H9 (cell line): ENCODE measurements around the gene CACNA2D3. TPM values are rescaled to one million over a fixed set of nuclear protein-coding genes. Genes with fewer than 3 reads are reported as not detected.

ENCODE experiments used
- DNase-seq: peaks from one replicate; pipeline ENCODE4 v3.0.0-alpha.2; 2017
- H2AFZ ChIP-seq: one replicate; pipeline ENCODE4 v1.6.1; 2013; ENCODE audit warnings: mild to moderate bottlenecking, low read length, control low read depth, moderate library complexity
- H2AK5ac ChIP-seq: 2 replicates; pipeline ENCODE4 v1.6.1; 2013; ENCODE audit warnings: low read length, control low read depth, mixed read lengths; ENCODE audit not compliant: insufficient read length
- H2BK120ac ChIP-seq: one replicate; pipeline ENCODE4 v1.6.1; 2013; ENCODE audit warnings: low read depth, mild to moderate bottlenecking, low read length, control low read depth, inconsistent platforms; ENCODE audit not compliant: poor library complexity, severe bottlenecking
- H2BK12ac ChIP-seq: 2 replicates; pipeline ENCODE4 v1.6.1; 2013; ENCODE audit warnings: low read length, control low read depth, mixed read lengths, low read depth; ENCODE audit not compliant: insufficient read length
- H2BK15ac ChIP-seq: 2 replicates; pipeline ENCODE4 v1.6.1; 2013; ENCODE audit warnings: low read depth, low read length, control low read depth
- H2BK20ac ChIP-seq: one replicate; pipeline ENCODE4 v1.6.1; 2013; ENCODE audit warnings: low read depth, mild to moderate bottlenecking, low read length, control low read depth, inconsistent platforms; ENCODE audit not compliant: poor library complexity, severe bottlenecking
- H2BK5ac ChIP-seq: 2 replicates; pipeline ENCODE4 v1.6.1; 2013; ENCODE audit warnings: low read length, control low read depth, mixed read lengths; ENCODE audit not compliant: insufficient read length
- H3K14ac ChIP-seq: 2 replicates; pipeline ENCODE4 v1.6.1; 2013; ENCODE audit warnings: low read length, control low read depth; ENCODE audit not compliant: insufficient read depth
- H3K18ac ChIP-seq: 2 replicates; pipeline ENCODE4 v1.6.1; 2013; ENCODE audit warnings: low read depth, mild to moderate bottlenecking, mixed read lengths, low read length, control low read depth; ENCODE audit not compliant: insufficient read length
- H3K23ac ChIP-seq: 2 replicates; pipeline ENCODE4 v1.6.1; 2013; ENCODE audit warnings: low read length, control low read depth, mixed read lengths, low read depth; ENCODE audit not compliant: insufficient read length
- H3K23me2 ChIP-seq: 2 replicates; pipeline ENCODE4 v1.6.1; 2013; ENCODE audit warnings: low read depth, mild to moderate bottlenecking, mixed read lengths, low read length, control low read depth; ENCODE audit not compliant: insufficient read length, poor library complexity, severe bottlenecking
- H3K27ac ChIP-seq: 2 replicates; pipeline ENCODE4 v1.5.1; 2013; ENCODE audit warnings: low read length, control low read depth, mixed read lengths, low read depth; ENCODE audit not compliant: insufficient read length
- H3K27me3 ChIP-seq: 2 replicates; pipeline ENCODE4 v1.6.1; 2013; ENCODE audit warnings: low read length, control low read depth, inconsistent platforms; ENCODE audit not compliant: insufficient read depth
- H3K4ac ChIP-seq: 2 replicates; pipeline ENCODE4 v1.6.1; 2013; ENCODE audit warnings: low read depth, mild to moderate bottlenecking, control low read depth, inconsistent platforms, low read length, moderate library complexity
- H3K4me1 ChIP-seq: 2 replicates; pipeline ENCODE4 v1.6.1; 2013; ENCODE audit warnings: low read length, control low read depth, inconsistent platforms; ENCODE audit not compliant: insufficient read depth
- H3K4me2 ChIP-seq: 2 replicates; pipeline ENCODE4 v1.6.1; 2013; ENCODE audit warnings: low read length, control low read depth, mixed read lengths; ENCODE audit not compliant: insufficient read length, insufficient read depth
- H3K56ac ChIP-seq: 2 replicates; pipeline ENCODE4 v1.6.1; 2013; ENCODE audit warnings: low read depth, mild to moderate bottlenecking, mixed read lengths, low read length, control low read depth; ENCODE audit not compliant: insufficient read length
- H3K79me1 ChIP-seq: 2 replicates; pipeline ENCODE4 v1.6.1; 2013; ENCODE audit warnings: low read depth, mild to moderate bottlenecking, moderate library complexity, low read length, control low read depth, inconsistent platforms; ENCODE audit not compliant: insufficient read depth, poor library complexity, severe bottlenecking
- H3K79me2 ChIP-seq: 2 replicates; pipeline ENCODE4 v1.6.1; 2013; ENCODE audit warnings: low read length, control low read depth, inconsistent platforms; ENCODE audit not compliant: insufficient read depth
- H3K9ac ChIP-seq: 2 replicates; pipeline ENCODE4 v1.6.1; 2013; ENCODE audit warnings: low read length, control low read depth, mixed read lengths; ENCODE audit not compliant: insufficient read length; ENCODE audit errors: extremely low read depth
- H3K9me3 ChIP-seq: one replicate; pipeline ENCODE4 v1.6.1; 2013; ENCODE audit warnings: low read depth, low read length, inconsistent platforms; ENCODE audit not compliant: control insufficient read depth
- H3T11ph ChIP-seq: one replicate; pipeline ENCODE4 v1.6.1; 2013; ENCODE audit warnings: mild to moderate bottlenecking, low read length, control low read depth, inconsistent platforms
- H4K20me1 ChIP-seq: one replicate; pipeline ENCODE4 v1.6.1; 2013; ENCODE audit not compliant: control insufficient read depth, insufficient read length, insufficient read depth
- H4K5ac ChIP-seq: 2 replicates; pipeline ENCODE4 v1.6.1; 2013; ENCODE audit warnings: low read depth, mild to moderate bottlenecking, mixed read lengths, low read length, control low read depth; ENCODE audit not compliant: insufficient read length
- H4K8ac ChIP-seq: replicated peaks from 2 replicates; pipeline ENCODE4 v1.6.1; 2013; ENCODE audit warnings: low read length, control low read depth, mixed read lengths, low read depth; ENCODE audit not compliant: insufficient read length
- H4K91ac ChIP-seq: 2 replicates; pipeline ENCODE4 v1.6.1; 2013; ENCODE audit warnings: low read depth, mild to moderate bottlenecking, moderate library complexity, mixed read lengths, low read length, control low read depth; ENCODE audit not compliant: insufficient read length
- H3K27ac Mint-ChIP-seq, 3 experiments: 2 replicates in 2 of 3; 3 replicates in 1 of 3; pipeline ENCODE4 v1.8.0; 2020 to 2021; ENCODE audit warnings: mixed read lengths in 3 of 3, mild to moderate bottlenecking in 1 of 3, moderate library complexity in 1 of 3
- H3K27me3 Mint-ChIP-seq: 2 replicates; pipeline ENCODE4 v1.8.0; 2021; ENCODE audit warnings: low read depth, mild to moderate bottlenecking, moderate library complexity, mixed read lengths
- H3K36me3 Mint-ChIP-seq, 3 experiments: 2 replicates in 2 of 3; 3 replicates in 1 of 3; pipeline ENCODE4 v1.8.0; 2020 to 2021; ENCODE audit warnings: low read depth in 3 of 3, mixed read lengths in 3 of 3; ENCODE audit not compliant: insufficient read depth in 1 of 3
- H3K4me1 Mint-ChIP-seq, 2 experiments: 2 replicates each; pipeline ENCODE4 v1.8.0; 2020; ENCODE audit warnings: mixed read lengths in 2 of 2
- H3K4me3 Mint-ChIP-seq, 2 experiments: 2 replicates in 1 of 2; 3 replicates in 1 of 2; pipeline ENCODE4 v1.8.0; 2020 to 2021; ENCODE audit warnings: mild to moderate bottlenecking in 2 of 2, mixed read lengths in 2 of 2, moderate library complexity in 1 of 2
- H3K9me3 Mint-ChIP-seq, 2 experiments: 2 replicates in 1 of 2; 3 replicates in 1 of 2; pipeline ENCODE4 v1.8.0; 2020; ENCODE audit warnings: mild to moderate bottlenecking in 2 of 2, mixed read lengths in 2 of 2, moderate library complexity in 1 of 2
- CTCF ChIP-seq: fragments of 200-600 bp; sonication (generic); conservative IDR thresholded peaks from 3 replicates; pipeline ENCODE4 v1.8.0; 2021; ENCODE audit warnings: antibody characterized with exemption, mild to moderate bottlenecking
- WGBS: extraction: QIAGEN DNeasy Blood & Tissue Kit; methylation state at CpG from one replicate; pipeline ENCODE4 v1.1.7; 2013; ENCODE audit warnings: missing lambda C conversion rate, low lambda C conversion rate, mixed read lengths; ENCODE audit not compliant: insufficient read length; ENCODE audit errors: extremely low coverage; 5-methylcytosine and 5-hydroxymethylcytosine counted together
- total RNA-seq: library from RNA; stranded (reverse); gene quantifications from 2 replicates; pipeline ENCODE4 v1.2.1, GENCODE V29; 2021

The CACNA2D3 gene
- total RNA-seq, 1 experiment from 2014 or later: 3.2 TPM

GRCh38 chr3:54228806-54229205 is 106.5 kb downstream of the CACNA2D3 start:
- Histone ChIP-seq H2BK5ac (no peak overlapping the region), H2BK120ac (no peak overlapping the region), H3K18ac (no peak overlapping the region), H3K4ac (no peak overlapping the region), H3K9ac (no peak overlapping the region), H3T11ph (no peak overlapping the region), H4K91ac (no peak overlapping the region), H4K5ac (no peak overlapping the region), H2AK5ac (no peak overlapping the region), H3K23ac (no peak overlapping the region), H3K9me3 (no peaks in the 10 kb centered on the region), H2BK12ac (no peak overlapping the region), H3K14ac (no peak overlapping the region), H3K79me1 (no peaks in the 10 kb centered on the region), H3K4me1 (no peaks in the 10 kb centered on the region), H3K27me3 (no peaks in the 10 kb centered on the region), H2AFZ (no peak overlapping the region), H4K20me1 (no peaks in the 10 kb centered on the region), H2BK15ac (no peak overlapping the region), H3K79me2 (no peaks in the 10 kb centered on the region), H3K56ac (no peak overlapping the region), H3K27ac (no peak overlapping the region), H4K8ac (no peak overlapping the region), H3K4me2 (no peak overlapping the region), H2BK20ac (no peak overlapping the region), H3K23me2 (no peaks in the 10 kb centered on the region)
- Mint-ChIP-seq H3K4me1 (peaks cover 9 to 11% of the 10 kb centered on the region in 2 experiments; a peak in 3 of 4 replicates), H3K36me3 (no peaks in the 10 kb centered on the region), H3K27ac (0 out of 7 replicates have a peak overlapping the region, but pooled peaks of 1 of the 3 experiments have one; percentile 46), H3K27me3 (no peaks in the 10 kb centered on the region; the same call in 1 of the 2 replicates), H3K9me3 (no peaks in the 10 kb centered on the region), H3K4me3 (no peak overlapping the region)
- no CpG with 5 or more reads among the region's 5 CpGs for WGBS
- TF ChIP-seq CTCF: no peak
- DNase-seq: no peak
